GDM1 (cell line): ENCODE results near the gene ZNF784.

Experiments used
- DNase-seq: peaks from one replicate; lab custom pipeline; 2025; lab: John Stamatoyannopoulos, UW

The ZNF784 gene, protein sequence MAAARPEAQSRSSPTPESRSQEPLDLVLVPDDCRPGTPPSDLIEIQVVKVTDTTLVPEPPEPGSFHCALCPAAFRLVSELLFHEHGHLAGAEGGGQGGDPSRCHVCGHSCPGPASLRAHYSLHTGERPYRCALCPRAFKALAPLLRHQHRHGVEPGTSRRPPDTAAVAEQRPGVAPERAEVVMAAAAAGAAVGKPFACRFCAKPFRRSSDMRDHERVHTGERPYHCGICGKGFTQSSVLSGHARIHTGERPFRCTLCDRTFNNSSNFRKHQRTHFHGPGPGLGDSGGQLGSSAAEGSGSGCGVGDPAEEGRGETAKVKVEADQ

DNA sequence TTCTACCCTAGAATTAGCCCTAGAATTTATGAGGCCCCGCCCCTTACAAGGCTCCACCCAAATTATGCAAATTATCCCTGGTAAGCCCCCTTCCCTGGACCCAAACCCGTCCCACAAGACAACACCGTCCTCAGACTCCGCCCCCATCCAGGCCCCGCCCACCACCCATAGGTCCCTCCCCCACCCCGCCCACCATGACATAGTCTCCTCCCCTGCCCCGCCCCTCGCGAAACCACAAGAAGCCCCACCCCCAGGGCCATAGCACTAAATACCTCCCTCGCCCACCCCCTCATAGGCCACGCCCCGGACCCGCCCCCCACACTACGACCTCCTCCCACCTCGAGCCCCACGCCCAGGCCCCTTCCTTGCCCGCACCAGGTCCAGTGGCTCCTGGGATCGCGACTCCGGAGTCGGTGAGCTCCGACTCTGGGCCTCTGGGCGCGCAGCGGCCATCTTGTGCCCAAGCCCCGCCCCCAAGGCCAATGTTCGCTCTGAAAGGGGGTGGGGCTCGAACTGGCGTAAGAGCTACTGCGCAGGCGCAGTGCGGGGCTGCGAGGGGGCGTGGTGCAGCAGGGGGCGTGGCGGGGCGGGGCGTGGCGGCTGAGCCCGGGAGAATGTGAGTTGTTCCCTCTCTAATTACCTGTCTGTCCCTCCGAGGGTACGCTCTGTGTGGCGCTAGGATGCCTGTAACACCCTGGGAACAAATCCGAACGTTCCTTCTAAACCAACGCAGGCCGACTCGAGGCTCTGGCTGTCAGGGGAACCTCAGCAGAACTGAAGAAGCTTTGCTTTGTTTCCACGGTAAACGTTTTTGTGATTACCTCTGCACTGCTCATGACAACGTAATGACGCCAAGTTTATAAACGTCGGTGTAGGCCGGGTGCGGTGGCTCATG is at the start of gene ZNF784:
Gene ZNF784, minus strand, starts transcription at position 458 of the 895 bp plus-strand sequence. Its CDS starts 5 bp downstream, at position 453.
- peak; percentile 90 for DNase-seq

DNA sequence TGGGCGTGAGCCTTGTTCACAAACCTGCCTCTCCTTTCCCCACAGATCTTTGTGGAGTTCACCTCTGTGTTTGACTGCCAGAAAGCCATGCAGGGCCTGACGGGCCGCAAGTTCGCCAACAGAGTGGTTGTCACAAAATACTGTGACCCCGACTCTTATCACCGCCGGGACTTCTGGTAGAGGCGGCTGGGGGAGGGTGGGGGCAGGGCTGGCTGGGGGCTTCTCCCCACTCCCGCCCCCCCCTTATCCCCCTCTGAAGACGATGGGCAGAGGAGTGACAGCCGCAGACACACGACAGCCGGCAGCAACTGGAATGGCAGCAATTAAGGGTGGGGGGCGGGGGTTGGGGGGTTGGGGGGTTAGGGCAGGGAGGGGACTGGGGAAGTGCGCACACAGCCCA is 49.5 kb upstream of the ZNF784 start:
- no peak for DNase-seq

DNA sequence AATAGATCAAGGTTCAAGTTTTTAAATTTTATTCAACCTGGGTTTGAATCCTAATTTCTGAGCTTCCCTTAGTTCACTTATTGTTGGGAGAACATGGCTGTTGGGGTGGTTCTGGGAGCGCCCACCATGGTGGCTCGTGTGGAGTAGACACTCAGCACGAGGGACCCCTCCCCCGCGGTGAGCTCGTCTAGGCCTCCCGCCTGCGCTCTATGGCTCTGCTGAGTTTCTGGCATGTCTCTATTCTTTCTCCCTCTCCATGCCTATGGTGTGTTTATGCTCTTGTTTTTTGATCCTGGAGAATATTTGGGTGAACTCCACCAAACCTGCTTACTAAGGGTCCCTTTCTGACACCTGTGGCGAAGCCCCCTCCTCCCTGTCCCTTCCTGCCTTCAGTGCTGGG is 49.1 kb upstream of the ZNF784 start:
- no peak for DNase-seq

DNA sequence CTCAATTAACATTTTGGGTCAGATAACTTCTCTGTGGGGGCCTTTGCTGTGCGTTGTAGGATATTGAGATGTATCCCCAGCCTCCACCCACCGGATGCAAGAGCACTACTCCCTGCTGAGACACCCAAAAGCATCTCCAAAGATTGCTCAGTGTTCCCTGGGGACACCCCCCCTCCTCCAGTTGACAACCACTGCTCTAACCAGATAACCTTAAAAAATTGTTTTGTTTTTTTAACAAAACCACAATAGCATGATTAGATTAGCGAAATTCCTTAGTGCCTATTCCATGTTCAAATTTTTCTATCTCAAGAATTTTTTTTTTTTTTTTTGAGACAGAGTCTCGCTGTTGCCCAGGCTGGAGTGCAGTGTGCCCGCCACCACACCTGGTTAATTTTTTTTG is 48.1 kb upstream of the ZNF784 start:
- DNase-seq: no peak

DNA sequence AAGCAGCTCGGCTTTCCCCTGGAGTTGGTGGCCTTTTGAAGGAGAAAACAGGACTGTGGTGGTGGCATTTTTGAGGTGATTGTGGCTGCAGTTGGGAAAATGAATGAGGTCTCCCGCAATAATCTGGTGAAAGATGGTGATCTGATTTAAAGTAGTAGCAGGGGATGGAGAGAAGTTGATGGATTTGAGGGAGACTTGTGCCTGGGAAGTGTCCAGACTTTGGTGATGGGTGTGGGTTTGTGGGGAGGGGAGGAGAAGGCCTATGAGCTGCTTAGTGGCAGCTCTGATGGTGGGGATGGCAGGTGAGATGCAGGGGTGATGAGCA is 46.6 kb upstream of the ZNF784 start:
- no peak for DNase-seq

DNA sequence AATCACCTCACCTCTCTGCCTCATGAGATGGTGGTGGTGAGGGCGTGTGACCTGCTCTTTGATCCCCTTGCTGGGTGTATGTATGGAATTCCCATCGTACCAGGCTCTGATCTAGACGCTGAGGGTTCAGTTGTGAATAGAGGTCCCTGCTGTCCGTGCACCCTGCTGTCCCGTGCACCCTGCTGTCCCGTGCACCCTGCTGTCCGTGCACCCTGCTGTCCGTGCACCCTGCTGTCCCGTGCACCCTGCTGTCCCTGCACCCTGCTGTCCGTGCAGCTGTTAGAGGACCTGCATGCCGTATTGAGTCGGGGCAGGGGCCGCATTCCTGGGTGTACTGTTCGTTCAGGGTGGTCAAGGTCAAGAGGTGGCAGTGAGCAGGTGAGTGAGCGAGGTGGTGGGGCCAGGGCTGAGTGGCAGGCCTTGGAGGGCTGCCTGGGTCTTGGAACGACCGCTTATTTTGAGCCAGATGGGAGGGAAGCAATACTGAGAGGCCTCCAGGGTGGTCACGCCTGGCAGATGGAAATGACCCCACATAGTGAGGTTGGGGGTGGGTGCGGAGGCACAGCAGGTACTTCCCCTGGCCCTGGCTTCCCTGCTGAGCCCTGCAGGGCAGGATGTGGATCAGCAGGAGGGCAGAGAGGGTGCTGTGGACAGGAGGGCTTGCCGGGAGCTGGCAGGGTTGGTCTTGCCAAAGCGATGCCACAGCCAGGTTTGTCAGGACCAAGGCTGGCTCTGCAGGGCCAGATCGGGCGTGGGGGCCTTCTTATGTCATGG is 46.1 kb upstream of the ZNF784 start:
- DNase-seq: no peak

DNA sequence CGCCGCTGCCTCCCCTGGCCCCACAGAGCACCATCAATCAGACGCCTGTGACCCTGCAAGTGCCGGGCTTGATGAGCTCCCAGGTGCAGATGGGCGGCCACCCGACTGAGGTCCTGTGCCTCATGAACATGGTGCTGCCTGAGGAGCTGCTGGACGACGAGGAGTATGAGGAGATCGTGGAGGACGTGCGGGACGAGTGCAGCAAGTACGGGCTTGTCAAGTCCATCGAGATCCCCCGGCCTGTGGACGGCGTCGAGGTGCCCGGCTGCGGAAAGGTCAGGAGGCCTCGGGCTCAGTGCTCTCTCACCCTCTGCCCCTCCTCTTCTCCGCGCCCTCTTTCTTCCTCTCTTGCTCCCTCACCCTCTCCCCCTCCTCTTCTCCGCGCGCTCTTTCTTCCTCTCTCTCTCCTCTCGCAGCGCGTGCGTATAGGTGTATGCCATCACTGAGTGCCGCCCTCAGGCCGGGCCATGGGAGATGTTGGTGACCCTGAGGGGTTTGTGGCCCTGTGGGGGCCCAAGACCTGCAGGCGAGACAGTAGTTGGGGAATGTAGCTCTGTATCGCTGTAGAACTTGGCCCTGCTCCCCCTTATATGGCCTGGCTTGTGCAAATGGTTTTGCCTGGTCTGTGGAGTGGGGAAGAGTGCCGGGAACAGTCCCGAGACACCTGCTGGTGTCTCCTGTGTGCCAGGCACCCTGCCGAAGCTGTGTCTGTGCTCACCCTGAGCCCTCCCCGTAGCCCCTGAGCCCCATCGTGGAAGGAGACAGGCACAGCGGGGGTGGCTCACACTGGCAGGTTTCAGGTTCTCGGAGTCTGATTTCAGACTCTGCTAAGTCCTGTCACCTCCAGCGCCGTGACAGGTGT is 45.3 kb upstream of the ZNF784 start:
- DNase-seq: no peak

DNA sequence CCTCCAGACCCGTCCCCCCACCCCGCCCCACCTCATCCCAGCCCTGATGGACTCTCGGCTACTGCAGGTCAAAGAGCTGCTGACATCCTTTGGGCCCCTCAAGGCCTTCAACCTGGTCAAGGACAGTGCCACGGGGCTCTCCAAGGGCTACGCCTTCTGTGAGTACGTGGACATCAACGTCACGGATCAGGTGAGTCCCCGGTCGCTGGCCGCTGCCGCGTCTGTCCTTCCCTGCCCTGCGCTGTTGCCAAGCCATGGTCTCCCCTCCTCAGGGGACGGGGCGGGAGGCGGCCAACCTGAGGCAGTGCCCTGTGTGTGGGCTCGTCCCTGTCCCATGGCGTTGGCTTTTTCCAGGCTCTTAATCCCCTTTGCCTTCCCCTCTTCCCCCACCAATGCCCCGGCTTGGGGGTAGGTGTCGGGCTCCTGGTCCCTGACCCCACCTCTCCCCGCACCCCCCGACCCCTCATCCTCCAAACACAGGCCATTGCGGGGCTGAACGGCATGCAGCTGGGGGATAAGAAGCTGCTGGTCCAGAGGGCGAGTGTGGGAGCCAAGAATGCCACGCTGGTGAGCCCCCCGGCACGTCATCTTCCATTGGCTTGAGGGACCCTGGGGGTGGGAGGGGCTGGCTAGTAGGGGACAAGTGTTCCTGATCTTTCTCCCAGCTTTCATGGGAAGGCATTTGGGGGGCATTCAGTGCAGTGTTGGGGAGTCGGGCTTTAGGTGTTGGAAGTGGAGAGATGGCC is 44.4 kb upstream of the ZNF784 start:
- no peak for DNase-seq

DNA sequence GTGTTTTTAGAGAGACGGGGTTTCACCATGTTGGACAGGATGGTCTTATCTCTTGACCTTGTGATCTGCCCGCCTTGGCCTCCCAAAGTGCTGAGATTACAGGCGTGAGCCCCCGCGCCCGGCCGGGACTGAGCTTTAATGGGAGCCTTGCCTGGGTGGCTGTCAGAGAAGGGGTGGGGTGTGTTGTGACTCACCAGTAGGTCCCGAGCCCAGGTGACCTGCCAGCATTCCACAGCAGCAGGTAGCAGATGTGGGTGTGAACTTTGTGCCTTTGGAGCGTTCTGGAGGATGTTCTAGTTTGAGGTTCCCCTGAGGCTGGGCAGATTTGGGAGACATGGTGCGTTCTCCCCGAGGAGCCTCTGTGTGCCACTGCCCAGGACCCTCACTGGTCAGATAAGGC is 43.6 kb upstream of the ZNF784 start:
- no peak for DNase-seq

DNA sequence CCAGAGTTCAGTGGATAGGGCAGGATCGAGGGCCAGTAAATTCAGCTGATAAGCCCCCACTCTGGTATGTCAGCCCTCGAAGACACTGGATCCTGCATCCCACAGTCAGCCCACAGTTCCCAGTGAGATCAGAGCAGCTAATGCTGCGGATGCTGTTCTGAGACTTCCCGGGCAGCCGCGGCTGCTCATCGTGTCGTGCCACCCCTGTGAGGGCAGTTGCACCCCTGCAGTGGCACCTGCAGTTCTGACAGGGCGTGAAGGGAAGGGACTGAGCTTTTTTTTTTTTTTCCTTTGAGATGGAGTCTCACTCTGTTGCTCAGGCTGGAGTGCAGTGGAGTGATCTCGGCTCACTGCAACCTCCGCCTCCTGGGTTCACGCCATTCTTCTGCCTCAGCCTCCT is 43.1 kb upstream of the ZNF784 start:
- DNase-seq: no peak

DNA sequence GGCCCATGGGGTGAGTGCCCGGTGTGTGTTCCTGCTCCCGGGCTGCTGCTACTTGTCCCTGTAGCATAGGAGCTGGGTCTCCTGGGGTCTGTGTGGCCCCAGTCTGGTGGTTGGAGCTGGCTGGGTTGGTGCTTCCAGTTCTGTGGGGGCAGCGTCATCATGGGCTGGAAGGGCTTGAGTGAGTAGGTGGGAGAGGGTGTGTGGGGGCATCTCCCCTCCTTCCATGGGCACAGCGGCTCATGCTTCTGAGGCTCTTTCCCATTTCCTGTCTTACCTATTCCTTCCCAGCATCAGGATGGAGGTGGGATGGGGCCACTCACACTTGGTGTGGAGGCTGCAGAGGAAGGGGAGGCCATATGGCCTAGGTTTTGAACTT is 42.6 kb upstream of the ZNF784 start:
- no peak for DNase-seq

DNA sequence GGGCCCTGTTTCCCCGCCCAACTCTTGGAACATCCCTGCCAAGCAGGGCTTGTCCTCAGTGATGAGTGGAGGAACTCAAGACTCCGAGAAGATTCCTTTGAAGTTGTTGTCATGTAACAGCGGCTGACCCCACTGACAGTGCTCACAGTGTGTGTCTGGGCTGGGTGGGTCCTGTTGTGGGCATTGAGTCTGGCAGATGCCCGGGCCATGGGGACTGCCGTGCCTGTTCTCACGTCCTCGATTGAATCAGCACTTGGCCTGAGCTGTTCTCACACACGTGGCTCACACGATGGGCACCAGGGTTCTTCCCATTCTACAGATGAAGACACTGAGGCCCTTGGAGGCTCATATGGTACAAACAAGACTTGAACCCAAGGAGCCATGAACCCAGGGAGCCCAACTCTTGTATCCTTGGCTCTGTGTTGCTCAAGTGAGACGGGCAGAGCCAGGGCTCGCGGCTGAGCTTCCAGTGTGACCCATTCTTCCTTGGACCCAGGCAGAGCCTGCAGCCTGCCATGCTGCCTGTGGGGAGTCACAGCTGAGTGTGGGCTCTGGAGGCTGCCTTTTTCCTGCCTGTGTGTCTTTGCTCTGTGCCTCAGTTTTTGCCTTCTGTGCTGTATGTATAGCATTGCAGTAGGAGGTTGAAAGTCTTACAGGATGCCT is 42.1 kb upstream of the ZNF784 start:
- no peak for DNase-seq

DNA sequence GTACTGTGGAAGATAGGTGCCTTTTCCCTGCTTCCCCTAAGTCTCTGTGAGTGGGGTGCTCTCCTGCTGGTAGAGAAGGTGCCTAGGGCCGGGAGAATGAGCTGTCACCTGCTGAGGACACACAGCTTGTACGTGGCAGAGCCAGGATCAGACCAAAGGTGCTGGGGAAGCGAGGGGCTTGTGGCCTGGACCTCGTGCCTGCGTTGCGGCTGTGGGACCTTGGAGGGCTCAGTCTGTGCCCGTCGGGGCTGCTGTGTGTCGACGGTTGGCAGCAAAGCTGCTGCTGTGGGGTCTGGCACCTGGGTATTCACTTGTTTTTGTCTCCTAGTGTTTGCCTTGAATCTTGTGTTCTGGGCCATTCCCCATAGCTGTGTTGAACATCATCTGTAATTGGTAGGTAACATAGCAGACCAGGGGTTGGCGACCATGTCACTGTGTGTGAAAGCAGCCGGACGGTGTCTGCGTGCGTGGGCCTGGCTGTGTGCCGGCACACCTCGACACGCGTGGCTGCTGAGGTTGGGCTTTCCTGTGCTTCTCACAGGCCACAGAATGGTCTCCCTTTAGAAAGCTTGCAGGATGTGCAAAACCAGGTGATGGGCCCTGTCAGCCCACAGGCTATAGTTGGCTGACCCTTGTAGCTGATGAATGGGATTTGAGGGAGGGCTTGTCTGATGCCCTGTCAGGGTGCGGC is 39.6 kb upstream of the ZNF784 start:
- DNase-seq: no peak

DNA sequence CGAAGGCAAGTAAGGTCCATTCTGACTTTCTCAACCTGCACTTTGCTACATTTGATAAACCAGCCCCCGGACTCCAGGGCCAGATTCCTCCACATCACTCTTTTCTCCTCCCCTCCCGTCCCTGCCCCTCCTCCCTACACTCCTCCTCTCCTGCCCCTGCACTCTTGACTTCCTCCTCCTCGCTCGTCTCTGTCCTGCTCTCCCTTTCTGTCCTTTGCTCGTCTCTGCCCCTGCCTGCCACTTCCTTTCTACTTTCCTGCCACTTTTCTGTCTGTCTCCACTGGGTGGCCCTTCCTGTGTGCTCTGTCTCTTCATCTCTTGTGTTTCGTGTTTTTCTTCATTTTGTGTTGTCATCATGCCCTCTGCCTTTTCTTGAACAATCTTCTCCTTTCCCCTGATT is 37.5 kb upstream of the ZNF784 start:
- no peak for DNase-seq

DNA sequence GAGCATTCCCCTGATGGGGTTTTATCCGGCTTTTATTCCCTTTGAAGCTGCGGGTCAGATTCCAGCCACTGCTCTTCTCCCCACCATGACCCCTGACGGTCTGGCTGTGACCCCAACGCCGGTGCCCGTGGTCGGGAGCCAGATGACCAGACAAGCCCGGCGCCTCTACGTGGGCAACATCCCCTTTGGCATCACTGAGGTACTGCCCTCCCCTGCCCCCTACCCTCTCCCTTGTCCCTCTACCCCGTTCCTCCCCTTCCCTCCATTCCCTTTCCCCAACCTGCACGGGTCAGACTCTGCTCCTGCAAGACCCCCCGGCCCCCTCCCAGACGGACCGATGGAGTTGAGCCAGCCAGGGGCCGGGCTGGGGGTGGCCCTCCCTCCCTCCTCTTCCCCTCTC is 36.6 kb upstream of the ZNF784 start:
- no peak for DNase-seq

DNA sequence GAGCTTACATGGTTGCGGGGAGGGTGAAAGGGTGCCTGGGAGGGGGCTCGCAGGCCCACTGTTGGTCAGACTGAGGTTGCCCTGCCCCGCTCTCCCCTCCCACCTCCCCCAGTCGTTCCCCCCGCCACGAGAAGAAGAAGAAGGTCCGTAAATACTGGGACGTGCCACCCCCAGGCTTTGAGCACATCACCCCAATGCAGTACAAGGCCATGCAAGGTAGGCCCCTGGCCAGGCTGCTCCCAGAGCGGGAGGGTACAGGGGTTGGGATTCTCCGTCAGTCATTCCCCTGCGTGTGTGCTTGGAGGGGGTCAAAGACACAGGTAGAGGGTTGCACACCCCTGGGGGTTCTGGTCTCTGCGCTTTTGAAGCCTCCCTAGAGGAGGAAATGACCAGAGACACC is 36.0 kb upstream of the ZNF784 start:
- DNase-seq: no peak

DNA sequence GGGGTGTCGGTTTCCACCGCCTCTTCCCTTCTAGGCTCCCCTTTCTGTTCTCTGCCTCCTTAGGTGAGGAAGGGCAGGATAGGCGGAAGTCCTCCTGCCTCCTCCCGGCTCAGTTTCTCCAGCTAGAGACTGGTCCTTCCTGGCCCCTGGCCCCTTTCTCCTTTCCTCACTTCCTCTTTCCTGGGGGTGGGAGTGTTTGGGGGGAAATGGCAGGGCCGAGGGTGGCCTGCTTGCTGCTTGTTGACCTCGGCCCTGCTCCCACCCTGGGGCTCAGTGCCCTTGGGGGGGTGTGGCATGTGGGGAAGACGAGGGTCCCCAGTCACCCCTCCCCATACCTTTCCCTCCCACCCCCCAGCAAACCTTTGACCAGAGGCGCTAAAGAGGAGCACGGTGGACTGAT is 35.5 kb upstream of the ZNF784 start:
- DNase-seq: no peak

DNA sequence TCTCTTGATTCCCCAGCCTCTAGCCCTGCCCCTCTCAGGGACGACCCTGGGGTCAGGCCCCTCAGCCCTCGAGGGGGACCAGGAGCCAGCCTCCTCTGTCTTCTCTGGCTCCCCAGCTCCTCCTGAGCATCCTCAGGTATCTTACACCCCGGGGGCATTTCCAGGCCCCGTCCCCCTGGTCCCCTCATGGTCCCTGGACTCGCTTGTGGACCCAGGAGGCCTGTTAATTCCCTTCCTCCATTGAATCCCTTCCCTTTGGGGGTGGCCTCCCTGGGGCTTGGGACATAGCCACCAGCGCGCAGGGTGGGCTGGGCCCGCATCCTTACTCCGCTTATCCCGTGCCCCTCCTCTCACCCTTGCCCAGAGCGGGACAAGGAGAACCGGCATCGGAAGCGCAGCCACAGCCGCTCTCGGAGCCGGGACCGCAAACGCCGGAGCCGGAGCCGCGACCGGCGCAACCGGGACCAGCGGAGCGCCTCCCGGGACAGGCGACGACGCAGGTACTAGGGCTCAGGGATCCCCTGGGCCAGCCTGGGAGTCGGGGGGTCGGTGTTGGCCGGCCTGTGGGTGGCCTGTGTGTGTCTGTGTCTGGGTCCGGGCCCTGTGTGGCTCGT is 34.6 kb upstream of the ZNF784 start:
- DNase-seq: no peak

DNA sequence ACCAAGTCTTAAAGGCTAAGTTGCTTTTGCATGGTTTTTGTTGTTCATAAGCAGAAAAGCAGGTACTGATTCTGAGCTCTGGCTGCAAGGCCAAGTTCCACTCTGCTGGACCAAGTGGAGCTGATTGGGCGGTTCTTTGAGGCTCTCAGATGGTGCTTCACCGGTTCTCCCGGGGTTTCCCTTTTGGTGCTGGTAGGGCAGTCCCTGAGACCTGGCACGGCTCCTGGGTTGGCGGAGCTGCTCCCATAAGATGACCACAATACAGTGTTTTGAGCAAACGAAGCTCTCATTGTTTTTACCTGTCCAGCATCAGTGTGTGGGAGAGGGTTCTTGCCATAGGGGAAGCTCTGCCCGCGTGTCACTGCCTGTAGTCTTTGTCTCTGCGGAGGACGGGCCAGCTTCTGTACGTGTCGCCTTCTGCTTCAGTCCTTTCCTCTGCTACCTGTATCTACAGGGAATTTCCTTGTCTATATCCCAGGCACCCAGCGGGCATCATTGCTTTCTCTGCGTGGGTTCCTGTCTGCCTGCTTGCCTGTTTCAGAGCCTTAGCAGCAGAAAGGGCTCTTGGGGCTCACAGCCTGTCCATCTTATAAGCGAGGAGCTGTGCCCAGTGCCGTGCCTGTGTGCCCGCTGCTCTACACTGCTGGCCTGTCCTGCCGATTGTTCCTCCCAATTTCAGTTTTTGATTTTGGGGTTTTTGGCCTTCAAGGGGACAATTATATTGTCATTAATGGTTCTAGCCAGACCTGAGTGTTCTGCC is 32.8 kb upstream of the ZNF784 start:
- no peak for DNase-seq
